ENCODE measurements around the gene SNX5.

SNX5 gene

DNA sequence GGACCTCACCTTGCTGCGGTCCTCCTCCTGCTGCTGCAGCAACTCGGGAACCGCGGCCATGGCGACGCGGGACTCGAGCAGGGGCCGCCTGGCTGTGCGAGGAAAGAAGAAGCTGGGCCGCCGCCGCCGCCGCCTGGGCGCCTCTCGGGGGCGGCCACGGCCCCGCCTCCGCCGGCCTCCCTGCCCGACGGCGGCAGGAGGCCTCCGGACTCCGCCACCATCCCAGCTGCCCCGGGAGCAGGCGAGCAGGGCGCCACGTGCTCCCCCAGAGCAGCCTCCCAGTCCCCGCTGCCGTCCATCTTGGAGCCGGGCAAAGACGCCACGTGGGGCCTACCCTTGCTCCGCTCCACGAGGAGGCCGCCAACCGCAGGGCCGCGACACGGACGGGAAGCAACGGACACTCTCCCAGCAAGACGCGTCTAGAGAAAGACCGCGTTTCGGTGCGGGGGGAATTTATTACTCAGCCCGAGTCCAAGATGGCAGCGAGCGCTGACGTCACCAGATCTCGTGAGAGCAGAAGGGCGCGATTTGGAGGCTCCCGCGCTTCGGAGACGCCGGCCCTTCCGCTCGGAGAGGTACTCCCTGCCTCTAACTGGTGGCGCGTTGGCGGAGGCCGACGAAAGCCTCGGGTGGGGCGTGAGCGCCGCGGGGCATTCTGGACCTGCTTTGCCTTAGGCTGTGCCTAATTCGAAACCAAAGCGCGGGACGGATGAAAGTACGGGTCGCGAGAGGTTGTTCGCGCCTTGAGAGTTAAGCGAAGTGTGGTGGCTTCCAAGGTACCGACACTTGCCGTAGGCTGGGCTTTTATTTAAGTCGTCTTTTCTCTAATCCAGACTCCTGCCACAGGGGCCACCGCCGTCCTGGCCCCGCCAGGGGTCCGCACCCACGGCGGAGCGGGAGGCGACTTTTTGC lies at the start of gene SNX5, which contains the start of gene MGME1:
Gene SNX5, minus strand, starts transcription at position 429 of the 912 bp plus-strand sequence. Its CDS starts 369 bp downstream, at position 60.
Gene MGME1, plus strand, starts transcription at position 653 of the 912 bp plus-strand sequence. CDS start 842 bp downstream, outside the sequence.
- DNase-seq (ENCODE audit: low read depth): peak; percentile 99

DNA sequence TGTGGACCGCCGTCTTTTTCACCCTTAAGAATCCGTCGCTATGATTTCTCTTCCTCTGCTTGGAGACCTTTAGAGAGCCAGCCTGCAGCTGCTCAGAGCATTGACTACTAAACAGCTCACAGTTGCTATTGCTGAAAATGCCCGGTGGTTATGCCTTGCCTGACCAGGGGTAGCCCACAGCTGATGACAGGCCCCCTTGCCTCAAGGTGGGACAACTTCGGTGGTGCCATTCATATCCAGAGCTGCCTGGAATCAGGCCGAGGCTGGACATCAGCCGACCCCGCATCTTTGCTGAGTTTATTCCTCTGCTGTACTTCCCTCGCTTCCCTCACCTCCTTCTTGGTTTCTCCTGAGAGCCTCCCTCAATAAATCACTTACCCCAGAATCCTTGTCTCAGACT lies 49.5 kb upstream of the SNX5 start:
- no peak for DNase-seq (ENCODE audit: low read depth)

DNA sequence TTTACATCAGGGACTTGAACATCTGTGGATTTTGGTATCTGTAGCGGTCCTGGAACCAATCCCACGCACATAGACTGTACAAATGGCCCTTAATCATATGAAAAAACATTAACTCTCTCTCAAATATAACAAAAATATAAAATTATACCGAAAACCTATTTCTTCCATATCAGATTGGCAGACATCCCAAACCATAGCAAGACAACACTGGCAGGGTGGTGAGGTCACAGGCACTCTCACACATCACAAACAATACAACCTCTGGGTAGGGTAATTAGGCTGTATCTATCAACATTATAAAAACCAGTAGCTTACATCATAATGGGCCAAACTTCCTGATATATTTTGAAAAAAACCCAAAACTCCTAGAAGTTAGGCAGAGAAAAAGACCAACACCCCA lies 48.2 kb upstream of the SNX5 start:
- no peak for DNase-seq (ENCODE audit: low read depth)

DNA sequence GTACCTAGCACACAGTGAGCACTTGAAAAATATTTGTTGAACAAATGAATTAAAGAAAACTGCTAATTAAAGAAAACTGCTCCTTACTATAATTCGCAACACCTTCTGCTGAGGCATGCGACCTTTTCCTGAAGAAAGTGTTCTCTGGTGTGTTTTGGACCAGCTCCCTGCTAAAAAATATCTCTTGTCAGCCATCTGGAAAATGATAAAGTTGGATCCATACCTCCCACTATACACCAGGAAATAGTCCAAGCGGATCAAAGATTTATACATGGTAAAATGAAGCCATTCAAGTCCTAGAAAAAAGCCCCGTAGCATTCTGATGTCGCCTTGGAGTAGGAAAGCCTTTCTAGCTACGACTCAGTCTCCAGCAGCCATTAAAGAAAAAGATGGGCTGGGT lies 45.8 kb upstream of the SNX5 start:
- DNase-seq (ENCODE audit: low read depth): no peak

DNA sequence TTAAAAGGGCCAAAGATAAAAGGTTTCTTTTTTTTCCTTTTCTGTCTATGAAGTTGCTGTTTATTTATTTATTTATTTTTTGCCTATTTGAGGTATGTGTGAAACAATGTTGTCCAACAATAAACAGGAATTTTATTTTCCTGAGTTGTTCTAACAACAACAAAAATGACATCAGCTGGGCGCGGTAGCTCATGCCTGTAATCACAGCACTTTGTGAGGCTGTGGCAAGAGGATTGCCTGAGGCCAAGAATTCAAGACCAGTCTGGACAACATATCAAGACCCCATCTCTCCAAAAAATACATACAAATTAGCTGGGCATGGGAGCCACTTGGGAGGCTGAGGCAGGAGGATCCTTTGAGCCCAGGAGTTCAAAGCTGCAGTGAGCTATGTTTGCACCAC lies 44.3 kb upstream of the SNX5 start:
- DNase-seq (ENCODE audit: low read depth): no peak

DNA sequence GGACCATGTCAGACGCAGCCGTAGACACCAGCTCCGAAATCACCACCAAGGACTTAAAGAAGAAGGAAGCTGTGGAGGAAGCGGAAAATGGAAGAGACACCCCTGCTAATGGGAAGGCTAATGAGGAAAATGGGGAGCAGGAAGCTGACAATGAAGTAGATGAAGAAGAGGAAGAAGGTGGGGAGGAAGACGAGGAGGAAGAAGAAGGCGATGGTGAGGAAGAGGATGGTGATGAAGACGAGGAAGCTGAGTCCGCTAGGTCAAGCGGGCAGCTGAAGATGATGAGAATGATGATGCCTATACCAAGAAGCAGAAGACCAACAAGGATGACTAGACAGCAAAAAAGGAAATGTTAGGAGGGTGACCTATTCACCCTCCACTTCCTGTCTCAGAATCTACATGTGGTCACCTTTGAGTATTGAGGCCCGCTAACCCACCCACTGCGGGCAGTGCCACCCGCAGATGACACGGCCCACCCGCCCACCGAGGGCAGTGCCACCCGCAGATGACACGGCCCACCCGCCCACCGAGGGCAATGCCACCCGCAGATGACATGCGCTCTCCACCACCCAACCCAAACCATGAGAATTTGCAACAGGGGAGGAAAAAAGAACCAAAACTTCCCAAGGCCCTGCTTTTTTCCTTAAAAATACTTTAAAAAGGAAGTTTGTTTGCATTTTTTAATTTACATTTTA lies 43.5 kb upstream of the SNX5 start:
- no peak for DNase-seq (ENCODE audit: low read depth)

DNA sequence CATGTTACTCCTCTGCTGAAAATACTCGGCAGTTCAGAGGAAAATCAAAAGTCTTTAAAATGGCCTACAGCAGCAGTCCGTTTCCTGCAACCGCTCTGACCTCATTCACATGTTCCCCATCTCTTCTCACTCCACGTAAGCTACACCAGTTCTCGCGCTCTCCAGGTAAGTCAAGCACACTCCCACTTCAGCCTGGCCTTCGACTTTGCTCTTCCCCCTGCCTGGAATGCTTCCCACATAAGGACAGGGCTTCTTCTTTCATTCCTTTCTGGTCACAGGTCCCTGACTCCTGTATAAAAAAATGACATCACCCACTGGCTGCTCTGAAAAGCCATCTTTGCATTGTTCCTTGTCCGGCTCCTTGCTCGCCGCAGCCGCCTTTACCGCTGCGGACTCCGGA lies 42.9 kb upstream of the SNX5 start:
- no peak for DNase-seq (ENCODE audit: low read depth)

DNA sequence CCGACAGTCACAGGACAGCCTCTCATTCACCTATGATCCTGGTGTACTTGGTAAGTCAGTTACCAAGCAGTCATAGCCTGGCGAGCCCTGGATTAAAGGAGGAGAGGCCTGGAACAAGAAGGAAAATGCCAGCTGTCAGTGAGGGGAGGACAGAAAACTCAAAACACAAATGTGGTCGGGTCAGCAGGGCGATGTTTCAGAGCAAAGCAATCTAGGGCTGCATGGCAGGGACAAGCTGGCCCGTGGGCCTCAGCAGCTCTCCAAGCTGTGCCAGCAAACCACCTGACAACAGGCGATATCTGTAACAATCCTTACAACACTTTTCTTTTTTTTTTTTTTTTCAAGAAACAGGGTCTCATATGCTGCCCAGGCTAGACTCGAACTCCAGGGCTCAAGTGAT lies 40.5 kb upstream of the SNX5 start:
- DNase-seq (ENCODE audit: low read depth): no peak

DNA sequence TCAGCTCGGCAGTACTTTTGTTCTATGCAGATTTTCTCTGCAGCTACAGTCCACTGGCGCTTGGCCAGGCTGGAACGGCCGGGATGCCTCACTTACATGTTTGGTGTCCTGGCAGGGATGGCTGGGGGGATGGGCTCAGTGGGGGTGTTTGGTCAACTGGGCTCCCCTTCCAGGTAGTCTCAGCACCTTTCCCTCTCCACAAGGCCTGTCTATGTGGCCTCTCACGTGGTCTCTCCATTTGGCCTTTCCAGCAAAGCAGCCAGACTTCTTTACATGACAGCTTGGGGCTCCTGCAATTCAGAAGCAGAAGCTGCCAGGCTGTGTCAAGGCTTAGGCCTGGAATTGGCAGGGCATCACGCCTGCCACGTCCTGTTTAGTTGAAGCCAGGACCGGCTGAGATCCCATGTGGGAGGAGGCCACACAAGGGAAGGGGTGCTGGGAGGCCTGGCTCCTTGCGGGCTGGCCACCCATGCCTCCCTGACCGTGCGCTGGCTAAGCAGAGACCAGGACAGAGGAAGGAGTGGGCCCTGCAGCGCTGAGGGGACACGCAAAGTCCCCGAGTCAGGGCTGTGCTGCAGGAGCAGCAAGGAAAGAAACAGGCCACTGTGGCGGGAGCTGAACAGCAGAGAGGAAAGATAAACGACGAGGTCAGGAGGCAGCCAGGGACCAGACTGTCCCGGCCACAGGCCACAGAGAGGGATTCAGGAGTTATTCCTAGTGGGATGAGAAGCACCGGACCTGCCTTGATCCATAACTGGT lies 39.1 kb upstream of the SNX5 start:
- DNase-seq (ENCODE audit: low read depth): no peak

DNA sequence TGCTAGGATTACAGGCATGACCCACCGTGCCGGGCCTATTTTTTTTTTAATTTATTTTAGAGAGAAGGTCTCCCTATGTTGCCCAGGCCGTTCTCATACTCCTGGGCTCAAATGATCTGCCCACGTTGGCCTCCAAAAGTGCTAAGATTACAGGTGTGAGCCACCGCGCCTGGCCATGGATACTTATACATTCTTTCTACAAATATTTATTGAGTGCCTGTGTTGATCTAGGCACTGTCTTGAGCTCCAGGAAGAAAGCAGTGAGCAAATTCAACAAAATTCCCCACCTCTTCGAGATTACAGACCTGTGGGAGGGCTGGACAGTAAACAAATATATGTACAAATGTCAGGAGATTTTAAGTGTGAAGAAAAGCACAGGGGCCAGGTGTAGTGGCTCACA lies 38.1 kb upstream of the SNX5 start:
- DNase-seq (ENCODE audit: low read depth): no peak

DNA sequence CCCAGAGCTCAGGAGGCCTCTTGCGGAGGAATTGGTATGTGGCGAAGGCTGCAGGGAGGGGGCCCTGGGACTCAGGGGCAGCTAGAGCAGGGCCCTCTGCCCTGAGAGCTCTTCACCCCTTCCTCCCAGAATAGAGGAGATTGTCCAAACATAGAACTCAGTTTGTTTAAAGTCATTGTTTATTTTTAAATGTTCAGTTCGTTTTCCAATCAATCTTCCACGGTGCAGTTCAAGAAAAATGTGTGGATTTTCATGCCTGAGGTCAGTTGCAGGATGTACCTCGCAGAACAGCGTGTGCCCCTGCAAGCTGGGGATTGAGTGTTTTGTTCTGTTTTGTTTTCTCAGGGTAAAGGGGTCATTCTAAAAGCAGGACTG lies 37.4 kb upstream of the SNX5 start:
- DNase-seq (ENCODE audit: low read depth): peak; percentile 43

DNA sequence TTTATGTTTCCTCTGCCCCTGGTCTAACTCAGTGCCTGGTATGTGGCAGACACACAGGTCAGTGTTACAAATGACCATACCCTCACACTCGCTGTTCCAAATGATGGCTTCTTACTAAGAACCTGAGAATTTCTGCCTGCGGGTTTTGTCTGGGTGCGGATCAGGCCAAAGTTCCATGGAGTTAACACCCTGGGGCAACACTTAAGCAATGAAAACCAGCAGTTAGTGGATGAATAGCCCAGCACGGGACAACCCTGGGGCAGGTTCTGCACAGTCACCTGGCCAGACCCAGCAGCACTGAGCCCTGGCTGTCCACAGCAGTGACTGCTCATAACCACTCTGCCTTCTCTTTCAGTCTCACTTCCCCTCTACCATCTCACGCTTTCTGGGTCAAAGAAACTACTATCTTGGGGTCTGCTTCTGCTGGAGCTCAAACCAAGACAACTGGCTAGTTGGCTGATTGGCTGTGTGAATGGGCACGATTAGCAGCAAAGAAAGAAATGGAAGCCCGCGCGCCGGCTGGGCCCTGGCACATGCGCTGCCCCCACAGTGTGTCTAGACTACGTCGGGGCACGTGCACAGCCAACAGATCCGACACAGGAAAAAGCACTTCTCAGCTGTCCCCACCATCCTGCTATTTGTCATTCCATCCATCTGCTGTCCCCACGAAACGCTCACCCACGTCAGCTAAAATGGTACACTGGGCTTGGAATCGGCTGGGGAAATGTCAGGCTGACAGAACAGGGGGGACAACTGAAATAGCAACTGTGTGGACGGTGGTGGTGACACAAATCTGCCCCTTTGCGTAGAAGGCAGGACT lies 36.8 kb upstream of the SNX5 start:
- no peak for DNase-seq (ENCODE audit: low read depth)

DNA sequence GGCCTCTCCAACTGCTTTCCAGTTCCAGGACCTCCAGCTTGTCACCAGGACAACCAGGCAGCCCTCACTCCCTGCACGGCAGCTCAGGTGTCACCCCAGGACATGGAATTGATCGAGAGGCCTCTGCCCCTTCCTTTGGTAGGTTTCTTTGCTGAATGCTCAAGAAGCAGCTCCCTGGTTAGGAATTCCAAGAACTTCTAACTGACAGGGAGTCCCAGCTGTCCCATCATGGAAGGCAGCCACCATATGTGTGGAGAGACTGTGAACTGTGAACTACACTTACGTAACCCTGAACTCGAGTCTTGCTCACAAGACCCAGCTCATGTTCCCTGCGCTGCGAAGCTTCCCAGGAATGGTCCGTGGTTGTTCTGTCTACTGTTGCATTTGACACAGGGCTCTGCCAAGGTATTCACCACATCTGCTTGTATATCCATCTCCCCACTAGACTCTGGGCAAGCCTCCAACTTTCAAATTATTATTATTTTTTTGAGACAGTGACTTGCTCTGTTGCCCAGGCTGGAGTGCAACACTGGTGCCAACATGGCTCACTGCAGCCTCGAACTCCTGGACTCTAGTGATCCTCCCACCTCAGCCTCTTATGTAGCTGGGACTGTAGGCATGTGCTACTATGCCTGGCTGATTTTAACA lies 35.9 kb upstream of the SNX5 start:
- DNase-seq (ENCODE audit: low read depth): peak; percentile 72

DNA sequence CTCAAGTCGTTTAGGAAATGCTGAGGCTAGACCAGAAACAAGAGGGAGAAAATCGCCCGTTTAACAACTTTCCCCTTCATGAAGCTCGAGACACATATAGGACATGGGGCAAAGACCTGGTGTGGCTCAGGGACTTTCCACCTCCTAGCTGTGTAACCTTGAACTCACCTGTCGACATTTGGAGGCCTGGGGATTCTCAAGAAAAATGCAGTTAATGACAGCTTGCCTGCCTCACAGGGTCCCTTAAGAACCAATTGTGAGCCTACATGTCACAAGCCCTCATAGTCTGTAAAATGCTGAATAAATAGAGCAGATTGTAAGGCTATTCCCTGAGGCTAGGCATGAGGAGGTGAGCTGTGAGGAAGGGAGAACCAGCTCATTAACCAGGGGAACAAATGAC lies 35.3 kb upstream of the SNX5 start:
- no peak for DNase-seq (ENCODE audit: low read depth)

DNA sequence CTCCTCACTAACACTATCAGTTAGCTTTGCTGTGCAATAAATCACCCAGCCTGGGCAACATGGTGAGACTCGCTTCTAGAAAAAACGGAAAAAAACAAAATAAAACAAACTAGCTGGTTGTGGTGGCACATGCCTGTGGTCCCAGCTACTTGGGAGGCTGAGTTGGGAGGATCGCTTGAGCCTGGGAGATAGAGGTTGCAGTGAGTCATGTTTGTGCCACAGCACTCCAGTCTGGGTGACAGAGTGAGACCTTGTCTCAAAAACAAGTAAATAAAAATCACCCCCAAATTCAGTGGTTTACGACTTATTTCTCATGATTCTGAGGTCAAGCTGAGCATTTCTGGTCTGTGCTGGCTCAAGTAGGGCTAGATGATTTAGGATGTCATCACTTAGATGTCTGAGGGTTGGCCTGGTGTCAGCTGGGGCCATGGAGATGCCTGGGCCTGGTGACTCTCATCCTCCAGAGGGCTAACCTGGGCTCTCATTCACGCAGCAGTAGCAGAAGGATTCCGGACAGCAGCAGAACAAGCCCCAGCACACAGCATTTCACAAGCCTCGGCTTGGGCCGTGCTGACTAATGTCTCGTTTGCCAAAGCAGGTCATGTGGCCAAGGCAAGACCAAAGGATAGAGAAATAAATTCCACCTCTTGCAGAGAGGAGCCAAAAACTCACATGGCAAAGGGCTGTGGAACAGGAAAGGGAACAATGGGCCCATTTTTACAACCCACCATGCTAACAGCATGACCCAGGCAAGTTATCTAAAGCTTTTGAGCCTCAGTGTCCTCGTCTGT lies 32.7 kb upstream of the SNX5 start:
- peak; percentile 93 for DNase-seq (ENCODE audit: low read depth)

DNA sequence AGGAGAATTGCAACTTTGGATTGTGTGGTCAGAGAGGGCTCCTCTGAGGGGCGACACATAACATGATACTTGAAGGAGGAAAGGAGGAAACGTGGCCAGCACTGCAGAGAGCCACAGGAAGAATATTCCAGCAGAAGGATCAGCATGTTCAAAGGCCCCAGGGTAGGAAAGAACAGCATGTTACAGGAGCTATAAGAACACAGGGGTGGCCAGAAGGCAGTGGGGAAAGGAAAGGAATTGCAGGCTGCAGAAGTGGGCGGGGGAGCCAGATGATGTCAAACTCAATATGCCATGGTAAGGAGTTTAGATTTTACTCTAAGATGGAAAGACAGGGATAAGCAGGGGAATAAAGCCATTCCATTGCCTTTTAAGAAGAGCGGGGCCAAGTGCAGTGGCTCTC lies 31.0 kb upstream of the SNX5 start:
- no peak for DNase-seq (ENCODE audit: low read depth)

DNA sequence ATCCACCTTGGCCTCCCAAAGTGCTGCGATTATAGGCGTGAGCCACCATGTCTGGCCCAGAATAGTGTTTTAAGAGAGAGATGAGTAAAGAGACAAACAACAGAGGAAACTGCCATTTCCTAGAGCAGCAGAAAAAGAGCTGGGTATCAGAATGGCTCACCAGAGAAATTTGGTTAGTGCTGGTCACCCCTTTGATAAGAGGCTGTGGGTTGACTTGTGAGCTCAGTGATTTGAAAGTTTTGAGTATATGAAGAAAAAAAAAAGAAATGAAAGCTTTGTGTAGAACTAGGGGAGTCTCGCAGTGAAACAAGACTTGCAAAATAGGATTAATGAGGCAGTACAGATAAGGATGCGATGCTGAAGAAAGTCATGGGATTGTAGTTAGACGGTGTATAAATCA lies 29.9 kb upstream of the SNX5 start:
- no peak for DNase-seq (ENCODE audit: low read depth)

DNA sequence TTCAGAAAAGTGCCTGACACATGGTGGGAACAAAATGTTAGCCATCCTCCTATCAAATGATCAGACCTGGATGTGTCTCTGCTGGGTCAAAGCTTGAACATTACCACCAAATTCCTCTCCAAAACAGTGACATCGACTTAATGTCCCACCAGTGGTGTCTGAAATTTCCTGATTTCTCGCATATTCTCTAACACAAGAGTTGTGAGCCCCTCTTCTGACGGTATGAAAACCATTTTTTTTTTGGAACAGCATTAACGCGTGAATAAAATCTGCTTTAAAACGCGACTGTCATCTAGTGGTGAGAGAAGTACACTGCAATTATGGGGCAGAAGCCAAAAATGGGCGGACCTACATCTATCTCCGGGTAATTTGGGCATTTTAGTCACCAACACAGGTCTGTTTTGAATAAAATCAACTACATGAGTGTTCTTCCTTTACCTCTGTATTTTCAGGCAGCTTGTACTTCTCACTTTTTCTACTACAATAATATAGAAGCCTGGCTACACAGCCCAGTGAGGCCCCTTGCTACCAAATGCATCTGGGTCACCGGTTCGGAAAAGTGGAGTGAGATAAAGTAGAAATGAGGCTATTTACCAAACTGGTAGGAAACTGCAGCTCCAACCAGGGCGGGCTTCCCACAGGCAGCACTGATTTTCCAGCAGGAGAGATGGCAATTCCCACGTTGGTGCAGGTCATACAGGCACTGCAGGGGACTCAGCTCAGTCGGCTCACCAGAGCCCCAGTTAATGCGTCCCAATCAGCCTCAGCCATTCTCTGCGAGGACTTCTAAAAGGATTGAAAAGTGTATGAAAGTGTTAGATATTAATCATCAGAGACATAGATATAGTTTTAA lies 27.6 kb upstream of the SNX5 start:
- DNase-seq (ENCODE audit: low read depth): peak; percentile 56

DNA sequence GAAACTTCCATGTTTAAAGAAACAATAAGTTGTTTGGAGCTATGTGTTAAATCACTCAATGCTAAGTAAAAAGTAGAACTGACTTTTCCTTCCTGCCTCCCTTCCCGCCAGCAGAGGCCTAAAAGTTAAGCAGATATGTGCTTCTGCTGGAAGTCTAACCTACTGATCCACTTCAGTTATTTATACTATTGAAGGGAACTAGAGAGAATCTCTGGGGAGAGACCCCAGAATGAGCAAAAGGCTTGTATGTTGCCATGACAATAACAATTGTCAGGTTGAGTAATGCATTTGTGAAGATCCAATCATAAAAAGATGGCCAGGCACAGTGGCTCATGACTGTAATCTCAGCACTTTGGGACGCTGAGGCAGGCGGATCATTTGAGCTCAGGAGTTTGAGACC lies 25.0 kb upstream of the SNX5 start:
- DNase-seq (ENCODE audit: low read depth): no peak
